Fibroblast of peridontal ligament (primary cell): ENCODE measurements around the gene PSKH1.
A peak's percentile ranks its signal among the peaks of the same experiment; 100 is the strongest.

Experiments
- DNase-seq: peaks from one replicate; pipeline ENCODE4 v3.0.0-alpha.2; 2010; ENCODE audit errors: extremely low read depth

Gene PSKH1

DNA sequence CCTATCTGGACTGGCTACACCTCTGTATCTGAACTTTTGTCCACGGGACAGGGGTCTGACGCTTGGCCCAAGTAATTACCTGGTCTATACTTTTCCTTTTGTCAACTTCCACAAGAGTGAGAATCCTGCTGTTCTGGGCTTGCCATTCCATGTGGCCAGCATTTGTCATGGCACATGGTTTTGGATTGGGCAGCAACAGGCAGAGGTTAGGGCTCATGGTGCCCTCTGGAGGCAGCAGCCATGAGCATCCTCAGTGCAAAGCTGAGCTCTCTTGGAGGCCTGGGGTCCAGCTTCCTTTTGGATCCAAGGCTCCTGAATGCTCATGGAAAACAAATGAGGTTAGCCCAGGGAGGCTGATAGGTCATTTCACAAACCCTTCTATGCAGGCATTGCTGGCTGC, 27.7 kb upstream of the PSKH1 start:
- DNase-seq: peak; percentile 45

DNA sequence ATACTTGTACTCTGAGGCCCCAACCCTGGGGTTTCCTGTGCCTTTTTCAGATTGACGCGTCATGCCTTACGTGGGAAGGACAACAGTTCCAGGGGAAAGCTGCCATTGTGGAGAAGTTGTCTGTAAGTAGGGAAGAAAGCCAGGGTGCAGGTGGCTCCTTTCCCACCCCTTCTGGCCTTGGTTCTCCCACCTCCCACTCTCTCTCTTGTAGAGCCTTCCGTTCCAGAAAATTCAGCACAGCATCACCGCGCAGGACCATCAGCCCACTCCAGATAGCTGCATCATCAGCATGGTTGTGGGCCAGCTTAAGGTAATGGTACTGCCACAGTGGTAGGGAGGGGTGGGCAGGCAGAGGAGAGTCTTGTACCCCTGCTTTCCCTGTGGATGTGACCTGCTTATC, 24.8 kb upstream of the PSKH1 start:
- no peak for DNase-seq

DNA sequence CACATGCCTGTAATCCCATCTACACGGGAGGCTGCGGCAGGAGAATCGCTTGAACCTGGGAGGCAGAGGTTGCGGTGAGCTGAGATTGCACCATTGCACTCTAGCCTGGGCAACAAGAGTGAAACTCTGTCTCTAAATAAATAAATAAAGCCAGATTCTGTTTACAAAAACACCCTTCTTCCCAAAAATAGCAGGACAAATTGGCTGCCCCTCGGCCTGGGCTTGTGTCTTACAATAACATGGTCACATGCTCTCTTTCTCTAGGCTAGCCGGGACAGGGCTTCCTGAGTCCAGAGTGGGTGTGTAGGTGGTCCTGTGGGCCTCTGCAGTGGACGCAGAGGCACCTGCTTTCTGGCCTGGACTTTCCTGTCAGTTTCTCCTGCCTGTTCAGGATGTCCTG, 23.4 kb upstream of the PSKH1 start:
- no peak for DNase-seq

DNA sequence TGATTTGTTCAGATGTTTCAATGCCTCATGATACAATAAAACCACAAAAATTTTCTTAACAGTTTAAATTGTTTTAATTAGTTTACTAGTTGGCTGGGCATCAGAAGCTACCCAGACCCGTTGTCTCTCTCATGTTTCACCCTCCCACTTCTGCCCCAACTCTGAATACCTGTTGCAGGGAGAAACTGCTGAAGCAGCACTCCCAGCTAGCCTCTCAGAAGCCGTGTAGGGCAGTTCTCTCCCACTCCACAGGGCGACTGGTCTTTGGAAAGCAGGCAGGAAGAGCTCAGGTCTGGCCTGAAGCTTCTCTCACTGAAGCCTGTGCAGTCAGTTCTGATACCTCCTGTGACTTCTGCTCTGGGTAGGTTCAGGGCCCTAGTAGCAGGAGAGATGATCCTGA, 21.8 kb upstream of the PSKH1 start:
- no peak for DNase-seq

DNA sequence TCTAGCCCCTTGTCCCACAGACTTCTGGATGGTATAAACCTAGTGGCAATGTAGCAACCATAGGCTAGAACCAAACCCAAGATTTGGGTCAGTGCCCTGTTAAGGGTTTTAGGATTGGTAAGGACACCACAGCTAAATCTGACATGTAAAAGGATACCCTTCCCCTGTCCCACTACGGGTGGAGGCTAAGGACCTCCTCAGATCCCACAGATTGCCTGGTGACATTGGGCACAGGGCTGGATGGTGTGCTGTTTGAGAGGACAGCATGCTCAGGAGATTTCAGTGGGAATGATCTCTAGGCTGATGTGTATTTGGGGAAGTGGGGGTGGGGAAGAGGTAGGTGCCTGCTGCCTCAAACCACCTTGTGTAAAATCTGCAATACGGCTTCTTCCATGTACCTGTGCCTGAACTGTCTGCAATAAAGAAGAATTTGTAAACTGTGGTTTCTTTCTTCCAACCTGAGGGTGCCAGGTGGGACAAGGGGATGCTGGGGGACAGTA, 20.9 kb upstream of the PSKH1 start:
- no peak for DNase-seq

GRCh38 chr16:67872631-67873434, 20.2 kb upstream of the PSKH1 start, which contains the start of gene EDC4:
Gene EDC4 (plus strand): TSS chr16:67873052. CDS start chr16:67873262, 210 bp downstream.
- peak; percentile 65 for DNase-seq

DNA sequence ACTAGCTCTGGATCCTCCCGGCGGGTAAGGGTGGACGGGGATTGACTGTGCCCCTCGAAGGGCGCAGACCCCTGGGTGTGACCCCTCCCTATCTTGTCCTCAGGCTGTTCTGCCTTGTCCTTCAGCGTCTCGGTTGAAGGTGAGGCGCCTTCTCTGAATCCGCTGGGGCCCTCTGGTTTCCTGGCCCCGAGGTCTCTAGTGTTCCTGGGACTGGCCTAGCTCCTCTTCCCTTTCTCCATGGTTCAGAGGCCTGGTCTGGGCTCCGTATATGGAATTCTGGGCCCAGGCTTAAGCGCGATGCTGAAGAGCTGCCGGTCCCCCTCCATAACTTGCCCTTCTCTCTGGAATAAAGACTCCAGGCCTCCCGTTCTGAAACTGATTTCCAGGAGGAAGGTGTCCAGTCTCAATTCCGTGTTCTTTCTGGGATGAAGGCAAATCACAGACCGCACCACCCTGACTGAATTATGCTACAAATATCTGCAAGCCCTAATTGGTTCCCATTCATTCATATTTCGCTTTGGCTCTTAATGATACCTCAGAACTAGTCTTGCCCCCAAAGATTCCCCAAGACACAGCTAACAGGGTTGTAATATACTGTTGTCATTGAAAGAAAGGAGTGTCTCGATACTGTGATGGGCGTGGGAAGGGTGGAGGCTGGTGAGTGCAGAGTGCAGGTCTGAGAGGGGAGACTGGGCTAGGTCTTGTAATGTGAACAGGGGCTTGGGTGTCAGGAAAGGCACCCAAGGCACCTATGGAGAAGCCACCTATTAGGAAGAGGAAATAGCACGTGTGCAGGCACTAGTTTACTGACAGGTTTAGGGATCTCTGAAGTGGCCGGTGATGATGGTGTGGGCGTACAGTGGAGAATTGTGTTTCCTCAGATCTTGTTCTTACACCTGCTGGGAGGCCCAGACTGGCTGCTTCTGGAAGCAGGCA, 19.4 kb upstream of the PSKH1 start:
- no peak for DNase-seq

DNA sequence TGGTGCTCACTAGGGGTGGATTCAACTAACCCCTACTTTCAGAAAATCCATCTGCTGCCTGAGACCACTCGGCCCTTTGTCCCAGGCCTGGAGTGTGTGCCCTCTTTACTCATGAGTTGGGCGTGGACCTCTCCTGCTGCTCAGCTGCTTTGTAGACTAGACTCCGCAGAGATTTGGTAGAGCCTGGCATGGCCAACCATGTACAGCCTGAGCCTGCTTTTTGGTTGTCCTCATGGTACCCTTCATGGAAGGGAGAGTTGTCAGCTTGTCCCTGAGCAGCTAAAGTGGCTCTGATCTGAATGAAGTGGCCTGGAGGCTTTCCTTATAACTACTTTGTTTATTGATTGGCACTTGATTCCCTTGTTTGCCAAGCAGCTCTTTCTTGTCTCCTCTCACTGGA, 18.7 kb upstream of the PSKH1 start:
- no peak for DNase-seq

DNA sequence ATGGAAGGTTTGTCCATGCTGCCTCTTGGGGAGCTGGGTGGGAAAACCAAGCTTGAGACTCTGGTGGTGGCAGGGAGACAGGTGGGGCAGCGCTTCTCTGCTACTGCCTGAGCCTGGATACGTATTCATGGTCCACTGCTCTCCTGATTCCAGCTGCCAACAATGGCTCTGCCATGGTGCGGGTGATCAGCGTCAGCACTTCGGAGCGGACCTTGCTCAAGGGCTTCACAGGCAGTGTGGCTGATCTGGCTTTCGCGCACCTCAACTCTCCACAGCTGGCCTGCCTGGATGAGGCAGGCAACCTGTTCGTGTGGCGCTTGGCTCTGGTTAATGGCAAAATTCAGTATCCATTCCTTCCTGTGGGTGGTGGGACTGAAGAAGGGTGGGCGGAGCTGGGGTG, 16.0 kb upstream of the PSKH1 start:
- no peak for DNase-seq

DNA sequence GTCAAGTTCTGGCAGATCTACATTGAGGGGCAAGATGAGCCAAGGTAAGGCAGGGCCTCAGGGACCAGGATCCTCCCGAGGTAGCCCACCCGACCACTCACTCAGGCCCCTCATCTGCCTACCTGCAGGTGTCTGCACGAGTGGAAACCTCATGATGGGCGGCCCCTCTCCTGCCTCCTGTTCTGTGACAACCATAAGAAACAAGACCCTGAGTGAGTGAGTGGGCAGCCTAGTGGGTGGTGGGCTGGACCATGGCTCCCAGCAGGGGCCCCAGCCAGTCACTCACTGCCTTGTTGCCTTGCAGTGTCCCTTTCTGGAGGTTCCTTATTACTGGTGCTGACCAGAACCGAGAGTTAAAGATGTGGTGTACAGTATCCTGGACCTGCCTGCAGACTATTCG, 14.8 kb upstream of the PSKH1 start:
- DNase-seq: no peak

DNA sequence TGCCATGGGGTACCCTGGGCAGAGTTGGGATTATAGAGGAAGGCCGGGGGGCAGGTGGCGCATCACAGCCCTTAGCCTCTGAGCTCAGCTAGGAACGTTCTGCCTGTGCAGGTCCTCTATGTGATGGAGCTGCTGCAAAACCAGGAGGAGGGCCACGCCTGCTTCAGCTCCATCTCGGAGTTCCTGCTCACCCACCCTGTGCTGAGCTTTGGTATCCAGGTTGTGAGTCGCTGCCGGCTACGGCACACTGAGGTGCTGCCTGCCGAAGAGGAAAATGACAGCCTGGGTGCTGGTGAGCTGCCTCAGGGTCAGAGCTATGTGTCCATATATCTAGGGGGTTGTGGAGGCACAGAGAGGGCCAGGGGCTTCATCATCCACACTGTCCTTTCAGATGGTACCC, 14.2 kb upstream of the PSKH1 start:
- no peak for DNase-seq

DNA sequence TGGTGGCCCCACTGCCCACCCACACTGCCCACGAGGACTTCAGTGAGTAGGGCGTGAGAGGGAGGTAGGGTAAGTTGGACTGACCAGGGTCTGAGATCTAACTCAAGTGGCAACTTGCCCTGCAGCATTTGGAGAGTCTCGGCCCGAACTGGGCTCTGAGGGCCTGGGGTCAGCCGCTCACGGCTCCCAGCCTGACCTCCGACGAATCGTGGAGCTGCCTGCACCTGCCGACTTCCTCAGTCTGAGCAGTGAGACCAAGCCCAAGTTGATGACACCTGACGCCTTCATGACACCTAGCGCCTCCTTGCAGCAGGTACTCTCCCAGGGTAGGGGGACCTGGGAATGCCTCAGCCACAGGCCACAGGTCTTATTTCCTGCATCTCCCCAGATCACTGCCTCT, 13.6 kb upstream of the PSKH1 start:
- DNase-seq: no peak

- no peak for DNase-seq
Observed at GRCh38 chr16:67879936-67880335, 13.1 kb upstream of the PSKH1 start.

- DNase-seq: no peak
Observed at GRCh38 chr16:67880584-67880983, 12.5 kb upstream of the PSKH1 start.

DNA sequence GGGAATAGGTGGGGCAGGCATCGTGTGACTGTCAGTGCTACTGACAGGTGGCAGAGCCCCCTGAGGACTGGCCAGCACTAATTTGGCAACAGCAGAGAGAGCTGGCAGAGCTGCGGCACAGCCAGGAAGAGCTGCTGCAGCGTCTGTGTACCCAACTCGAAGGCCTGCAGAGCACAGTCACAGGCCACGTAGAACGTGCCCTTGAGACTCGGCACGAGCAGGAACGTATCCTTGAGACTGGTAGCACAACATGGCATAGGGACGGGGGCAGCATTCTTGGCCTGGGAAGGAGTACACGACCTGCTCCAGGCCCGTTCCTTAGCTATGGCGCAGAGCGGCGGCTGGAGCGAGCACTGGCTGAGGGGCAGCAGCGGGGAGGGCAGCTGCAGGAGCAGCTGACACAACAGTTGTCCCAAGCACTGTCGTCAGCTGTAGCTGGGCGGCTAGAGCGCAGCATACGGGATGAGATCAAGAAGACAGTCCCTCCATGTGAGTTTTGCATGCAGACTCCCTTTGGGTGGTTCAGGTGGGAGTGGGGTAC, 11.4 kb upstream of the PSKH1 start:
- no peak for DNase-seq

- no peak for DNase-seq
Observed at GRCh38 chr16:67882374-67883145, 10.5 kb upstream of the PSKH1 start.

- DNase-seq: no peak
Observed at GRCh38 chr16:67883146-67883871, 9.7 kb upstream of the PSKH1 start.

GRCh38 chr16:67883872-67884261, 9.2 kb upstream of the PSKH1 start:
- DNase-seq: peak; percentile 21

GRCh38 chr16:67884684-67885083, 8.4 kb upstream of the PSKH1 start, which contains the start of gene NRN1L:
Gene NRN1L (plus strand): TSS chr16:67884885. CDS start chr16:67884904, 19 bp downstream.
- DNase-seq: peak; percentile 83

DNA sequence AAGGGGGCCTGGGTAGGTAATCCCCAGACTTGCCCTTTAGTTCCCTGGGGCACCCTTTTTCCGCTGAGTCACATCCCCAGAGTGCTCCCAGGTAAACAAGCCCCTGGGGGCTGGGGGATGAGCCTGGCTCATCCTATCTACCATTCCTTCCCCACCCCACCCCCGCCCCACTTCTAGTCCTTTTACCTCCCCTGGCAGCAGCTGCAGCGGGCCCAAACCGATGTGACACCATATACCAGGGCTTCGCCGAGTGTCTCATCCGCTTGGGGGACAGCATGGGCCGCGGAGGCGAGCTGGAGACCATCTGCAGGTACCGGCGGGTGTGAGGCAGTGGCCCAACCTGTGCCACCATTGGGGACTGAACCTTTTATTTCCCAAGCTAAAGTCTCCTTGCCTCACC, 7.5 kb upstream of the PSKH1 start:
- no peak for DNase-seq

DNA sequence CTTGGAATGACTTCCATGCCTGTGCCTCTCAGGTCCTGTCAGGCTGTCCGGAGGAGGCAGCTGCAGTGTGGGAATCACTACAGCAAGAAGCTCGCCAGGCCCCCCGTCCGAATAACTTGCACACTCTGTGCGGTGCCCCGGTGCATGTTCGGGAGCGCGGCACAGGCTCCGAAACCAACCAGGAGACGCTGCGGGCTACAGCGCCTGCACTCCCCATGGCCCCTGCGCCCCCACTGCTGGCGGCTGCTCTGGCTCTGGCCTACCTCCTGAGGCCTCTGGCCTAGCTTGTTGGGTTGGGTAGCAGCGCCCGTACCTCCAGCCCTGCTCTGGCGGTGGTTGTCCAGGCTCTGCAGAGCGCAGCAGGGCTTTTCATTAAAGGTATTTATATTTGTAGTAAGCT, 7.1 kb upstream of the PSKH1 start:
- DNase-seq: no peak
